Activated CD4-positive, CD25-positive, alpha-beta regulatory T cell (primary cell): ENCODE data around the gene RPUSD2.

Experiments used
- DNase-seq, 4 experiments: peaks; one replicate each; lab custom pipeline; 2025; lab: John Stamatoyannopoulos, UW

The RPUSD2 gene

DNA sequence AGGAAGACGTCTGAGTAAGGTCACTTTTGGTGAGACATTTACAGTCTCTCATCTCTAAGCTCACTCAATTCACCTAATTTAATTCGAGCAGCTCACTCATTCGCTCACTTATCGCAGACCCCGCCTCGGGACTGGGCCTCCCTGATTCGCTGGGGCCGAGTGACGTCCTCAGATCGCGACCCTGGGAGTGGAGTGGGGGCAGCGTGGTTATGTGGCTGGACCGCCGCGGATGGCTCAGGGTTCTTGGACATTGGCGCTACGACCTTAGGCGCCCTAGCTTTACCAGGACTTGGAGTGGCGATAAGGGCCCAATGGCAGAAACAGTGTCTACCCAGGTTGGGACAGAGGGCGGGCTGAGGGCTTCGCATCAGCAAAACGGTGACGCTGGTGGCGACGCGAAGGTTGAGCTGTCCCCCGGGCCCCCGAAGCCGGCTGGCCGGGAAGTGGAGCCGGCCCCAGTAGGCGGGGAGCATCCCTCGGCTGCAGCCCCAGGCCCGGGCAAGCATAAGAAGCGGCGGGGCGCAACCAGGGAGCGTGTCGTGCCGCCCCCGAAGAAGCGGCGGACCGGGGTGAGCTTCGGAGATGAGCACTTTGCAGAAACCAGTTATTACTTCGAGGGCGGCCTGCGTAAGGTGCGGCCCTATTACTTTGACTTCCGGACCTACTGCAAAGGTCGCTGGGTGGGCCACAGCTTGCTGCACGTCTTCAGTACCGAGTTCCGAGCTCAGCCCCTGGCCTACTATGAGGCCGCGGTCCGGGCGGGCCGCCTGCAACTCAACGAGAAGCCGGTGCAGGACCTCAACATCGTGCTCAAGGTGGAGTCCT, at the start of gene RPUSD2:
Gene RPUSD2, plus strand, starts transcription at position 171 of the 825 bp plus-strand sequence. Its CDS starts 39 bp downstream, at position 210.
- DNase-seq, result peak; percentile 80 to 87 (median 86)

DNA sequence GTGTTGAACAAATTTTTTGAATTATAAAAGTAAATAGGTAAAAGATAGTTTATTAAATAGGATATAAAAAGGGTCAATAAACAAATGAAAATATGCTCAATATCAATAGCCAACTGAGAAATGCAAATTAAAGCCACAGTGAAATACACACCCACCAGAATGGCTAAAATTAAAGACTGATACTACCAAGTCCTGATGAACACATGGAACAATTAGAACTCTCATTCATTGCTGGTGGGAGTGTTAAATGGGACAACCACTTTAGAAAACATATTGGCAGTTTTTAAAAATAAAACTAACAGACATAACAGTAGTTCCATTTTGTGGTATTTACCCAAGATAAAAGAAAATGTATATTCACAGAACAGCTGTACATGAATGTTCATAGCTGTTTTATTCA, 45.5 kb upstream of the RPUSD2 start:
- no peak for DNase-seq

GRCh38 chr15:40525855-40526254, 43.2 kb upstream of the RPUSD2 start:
- no peak for DNase-seq

DNA sequence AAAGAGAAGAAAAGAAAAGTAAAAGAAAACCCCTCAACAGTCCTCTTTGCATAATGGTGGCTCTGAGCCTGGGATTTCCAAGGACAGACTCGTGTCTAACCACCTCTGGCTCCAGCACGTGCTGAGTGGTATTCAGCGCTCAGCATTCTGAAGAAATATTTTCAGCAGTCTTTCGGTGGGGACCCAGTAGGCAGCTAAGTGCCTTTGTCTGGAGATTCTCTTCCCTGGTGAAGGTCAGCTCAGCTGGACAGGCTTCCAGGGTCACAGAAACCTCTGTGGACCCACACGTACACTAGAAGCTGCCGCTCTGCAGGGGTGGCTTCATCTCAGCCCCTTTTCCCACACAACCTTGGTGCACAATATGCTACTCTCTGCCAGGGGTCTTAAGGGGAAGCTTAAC, 40.3 kb upstream of the RPUSD2 start:
- DNase-seq, result no peak

DNA sequence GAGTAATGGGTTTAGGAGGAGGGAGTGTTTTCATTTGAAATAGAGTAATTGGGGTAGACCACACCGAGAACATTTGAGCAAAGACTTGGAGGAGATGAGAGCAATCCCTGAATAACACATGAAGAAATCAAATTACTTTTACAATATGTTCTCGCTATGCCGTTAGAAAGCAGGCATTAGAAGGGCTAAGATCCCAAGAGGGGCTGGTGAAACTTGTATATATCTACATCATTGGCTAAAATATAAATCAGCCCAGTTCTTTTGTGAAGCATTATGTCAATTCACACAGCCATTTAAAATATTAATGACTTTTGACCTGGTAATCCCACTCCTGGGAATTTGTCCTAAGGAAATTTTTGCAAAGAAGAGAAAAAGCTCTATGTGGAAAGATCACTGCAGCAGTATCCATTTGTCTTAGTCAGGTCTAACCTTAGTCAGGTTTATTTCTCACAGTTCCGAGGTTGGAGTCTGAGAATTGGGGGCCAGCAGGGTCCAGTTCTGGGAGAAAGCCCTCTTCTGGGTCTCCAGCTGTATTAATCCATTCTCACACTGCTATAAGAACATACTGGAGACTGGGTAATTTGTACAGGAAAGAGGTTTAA, 35.2 kb upstream of the RPUSD2 start:
- DNase-seq, result no peak

- no peak for DNase-seq
Observed at GRCh38 chr15:40534371-40534770, 34.7 kb upstream of the RPUSD2 start.

GRCh38 chr15:40536501-40536900, 32.6 kb upstream of the RPUSD2 start:
- DNase-seq, result no peak

DNA sequence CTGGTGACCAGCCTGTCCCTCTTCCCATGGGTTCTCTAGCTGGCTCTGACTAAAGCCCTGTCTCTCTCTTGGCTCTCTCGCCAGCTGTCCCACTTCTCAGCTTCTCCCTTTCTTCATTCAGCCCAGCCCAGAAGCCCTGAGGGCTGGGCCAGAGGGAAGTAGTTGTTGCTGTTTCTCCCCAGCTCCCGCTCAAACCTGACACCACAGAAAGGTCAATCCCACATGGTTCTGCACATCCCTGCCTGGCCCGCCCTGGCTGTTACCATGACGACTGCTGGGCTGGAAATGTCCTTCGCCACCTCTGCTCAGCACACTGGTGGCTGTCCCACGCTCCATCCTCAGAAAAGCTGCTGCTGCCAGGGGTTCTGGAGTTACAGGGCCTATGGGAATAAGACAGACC, 30.1 kb upstream of the RPUSD2 start:
- DNase-seq, result no peak

DNA sequence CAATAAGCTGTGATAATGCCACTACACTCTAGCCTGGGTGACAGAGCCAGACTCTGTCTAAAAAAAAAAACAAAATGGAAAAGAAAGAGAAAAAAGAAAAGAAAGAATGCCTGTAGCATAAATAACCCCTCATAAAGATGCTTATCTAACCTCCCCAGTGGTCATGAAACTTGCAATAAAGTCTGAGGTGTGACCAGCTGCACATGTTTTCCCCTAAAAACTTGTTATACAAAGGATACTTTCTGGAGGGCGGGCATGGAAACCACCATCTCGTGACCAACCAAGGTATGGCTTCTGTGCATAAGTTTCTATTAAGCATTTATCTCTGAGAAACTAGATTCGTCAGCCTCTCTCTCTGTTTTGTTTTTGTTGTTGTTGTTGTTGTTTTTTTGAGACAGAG, 26.0 kb upstream of the RPUSD2 start:
- no peak for DNase-seq

DNA sequence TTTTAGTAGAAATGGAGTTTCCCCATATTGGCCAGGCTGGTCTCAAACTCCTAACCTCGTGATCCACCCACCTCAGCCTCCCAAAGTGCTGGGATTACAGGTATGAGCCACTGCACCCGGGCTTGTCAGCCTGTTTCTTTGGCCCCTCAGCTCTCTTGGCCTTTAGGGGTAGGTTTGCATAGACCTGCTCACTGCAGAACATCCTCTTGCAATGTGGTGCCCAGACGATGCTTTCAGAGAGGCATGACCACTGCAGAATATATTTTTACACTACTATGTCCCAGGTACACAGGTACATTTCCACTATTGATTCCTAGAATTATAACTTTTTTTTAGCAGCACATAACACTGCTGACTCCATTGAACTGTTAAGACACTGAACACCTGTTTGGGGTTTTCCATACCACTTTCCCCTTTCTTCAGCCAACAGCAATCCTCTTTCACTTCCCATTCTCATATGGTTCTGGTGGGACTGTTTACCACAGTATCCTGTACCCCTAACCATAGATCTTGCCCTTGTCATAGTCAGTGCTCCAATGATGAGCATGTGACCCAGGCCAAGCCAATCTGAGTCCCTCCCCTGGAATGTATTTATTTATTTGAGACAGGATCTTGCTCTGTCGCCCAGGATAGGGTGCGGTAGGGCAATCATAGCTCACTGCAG, 25.3 kb upstream of the RPUSD2 start:
- DNase-seq, result no peak

- no peak for DNase-seq
Observed at GRCh38 chr15:40545457-40545856, 23.6 kb upstream of the RPUSD2 start.

GRCh38 chr15:40548610-40549009, 20.5 kb upstream of the RPUSD2 start:
- no peak for DNase-seq

GRCh38 chr15:40549894-40550293, 19.2 kb upstream of the RPUSD2 start:
- DNase-seq, result no peak

GRCh38 chr15:40550341-40551037, 18.6 kb upstream of the RPUSD2 start:
- DNase-seq, result no peak

DNA sequence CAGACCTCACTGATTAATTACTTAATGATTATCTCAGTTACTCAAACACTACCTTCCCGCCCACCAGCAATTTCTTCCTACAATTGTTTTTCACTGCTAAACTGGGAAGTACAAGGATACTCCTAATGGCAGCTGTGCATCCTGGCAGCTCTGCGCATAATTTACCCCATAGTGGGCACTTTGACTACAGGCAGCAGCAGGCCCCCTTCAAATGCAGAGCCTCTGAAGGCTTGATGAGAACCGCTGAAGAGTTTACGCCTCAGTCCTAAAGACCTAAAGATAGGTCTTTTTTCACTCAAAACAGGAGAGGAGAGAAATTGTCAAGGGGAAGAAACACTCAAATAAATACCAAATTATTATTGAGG, 15.0 kb upstream of the RPUSD2 start:
- no peak for DNase-seq

- DNase-seq, result no peak
Observed at GRCh38 chr15:40555876-40556275, 13.2 kb upstream of the RPUSD2 start.

- no peak for DNase-seq
Observed at GRCh38 chr15:40558952-40559742, 10.0 kb upstream of the RPUSD2 start.

GRCh38 chr15:40562691-40563090, 6.4 kb upstream of the RPUSD2 start:
- no peak for DNase-seq

DNA sequence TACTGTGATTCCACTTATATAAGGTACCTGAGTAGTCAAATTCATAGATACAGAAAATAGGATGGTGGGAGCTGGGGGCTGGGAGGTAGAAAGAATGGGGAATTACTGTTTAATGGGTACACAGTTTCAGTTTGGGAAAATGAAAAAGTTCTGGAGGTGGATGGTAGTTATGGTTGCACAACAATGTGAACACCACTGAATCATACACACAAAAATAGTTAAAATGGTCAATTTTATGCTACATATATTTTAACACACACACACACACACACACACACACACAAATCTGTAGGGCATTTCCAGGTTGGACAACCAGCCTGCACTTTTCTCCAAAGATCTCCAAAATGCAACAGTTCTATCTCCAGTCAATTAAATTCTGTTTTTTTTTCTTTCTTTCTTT, 5.7 kb upstream of the RPUSD2 start:
- DNase-seq, result no peak

- peak; percentile 80 to 92 (median 84) for DNase-seq
Observed at GRCh38 chr15:40564591-40565332, 4.3 kb upstream of the RPUSD2 start, which contains the start of gene CCDC32. CCDC32 (minus strand) TSS chr15:40565042; CDS start chr15:40563015, 2,027 bp downstream.
